OCI-LY3 (cell line): ENCODE data around the gene ETV6.

Experiments
- EZH2phosphoT487 ChIP-seq: fragments of 200-600 bp; shearing (Covaris generic); IDR thresholded peaks from 2 replicates; pipeline ENCODE4 v1.6.1; 2018; ENCODE audit warnings: antibody characterized with exemption, mixed run types, low read depth
- TF ChIP-seq, protein P1 (sequence below): fragments of 200-600, 300-600 bp; sonication (generic); IDR thresholded peaks from 2 replicates; pipeline ENCODE4 v1.5.1; 2014; ENCODE audit warnings: antibody characterized with exemption, low read length, low read depth

DNA sequence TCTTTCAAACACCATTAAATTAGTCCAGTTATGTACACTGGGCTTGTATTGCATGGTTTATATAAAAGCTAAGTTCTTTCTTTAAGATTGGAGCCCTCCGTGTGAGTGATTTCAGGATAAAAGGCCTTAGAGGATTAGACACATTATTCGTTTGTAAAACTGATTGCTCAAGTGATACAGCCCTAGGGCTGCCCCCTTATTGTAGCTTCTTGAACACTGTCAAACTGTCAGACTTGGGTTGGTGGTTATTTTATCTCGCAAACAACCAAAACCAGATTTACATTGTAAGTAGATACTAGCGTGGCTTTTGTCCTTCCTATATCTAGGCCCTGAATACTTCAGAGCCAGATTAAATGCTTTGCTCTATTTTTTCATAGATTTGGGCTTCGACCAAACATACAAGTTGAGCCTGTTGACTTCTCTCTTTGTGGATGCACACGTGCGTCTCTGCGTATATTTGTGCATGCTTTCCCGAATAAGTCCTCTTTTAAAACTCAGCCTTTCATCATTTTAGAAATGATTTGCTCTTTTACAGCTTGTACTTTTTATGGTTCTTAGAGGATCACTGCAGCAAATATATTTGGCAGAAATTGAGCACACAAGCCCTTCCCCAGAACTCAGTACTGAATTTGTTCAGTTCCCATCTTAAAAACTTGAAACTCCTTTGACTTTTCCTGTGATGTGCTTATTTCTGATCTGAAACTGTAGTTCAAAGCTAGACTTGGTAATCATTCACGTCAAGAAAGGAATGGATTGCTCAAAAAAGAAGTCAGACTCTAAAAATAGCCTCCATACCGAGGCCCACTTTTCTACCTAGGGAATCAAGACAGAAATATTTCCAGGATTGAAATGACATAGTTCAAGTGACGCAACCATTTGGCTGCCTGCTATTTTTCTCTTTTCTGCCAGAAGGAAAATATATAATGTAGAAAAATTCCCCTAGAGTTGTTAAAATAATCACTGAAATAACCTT is 129.5 kb downstream of the ETV6 start:
- TF ChIP-seq, protein P1, sequence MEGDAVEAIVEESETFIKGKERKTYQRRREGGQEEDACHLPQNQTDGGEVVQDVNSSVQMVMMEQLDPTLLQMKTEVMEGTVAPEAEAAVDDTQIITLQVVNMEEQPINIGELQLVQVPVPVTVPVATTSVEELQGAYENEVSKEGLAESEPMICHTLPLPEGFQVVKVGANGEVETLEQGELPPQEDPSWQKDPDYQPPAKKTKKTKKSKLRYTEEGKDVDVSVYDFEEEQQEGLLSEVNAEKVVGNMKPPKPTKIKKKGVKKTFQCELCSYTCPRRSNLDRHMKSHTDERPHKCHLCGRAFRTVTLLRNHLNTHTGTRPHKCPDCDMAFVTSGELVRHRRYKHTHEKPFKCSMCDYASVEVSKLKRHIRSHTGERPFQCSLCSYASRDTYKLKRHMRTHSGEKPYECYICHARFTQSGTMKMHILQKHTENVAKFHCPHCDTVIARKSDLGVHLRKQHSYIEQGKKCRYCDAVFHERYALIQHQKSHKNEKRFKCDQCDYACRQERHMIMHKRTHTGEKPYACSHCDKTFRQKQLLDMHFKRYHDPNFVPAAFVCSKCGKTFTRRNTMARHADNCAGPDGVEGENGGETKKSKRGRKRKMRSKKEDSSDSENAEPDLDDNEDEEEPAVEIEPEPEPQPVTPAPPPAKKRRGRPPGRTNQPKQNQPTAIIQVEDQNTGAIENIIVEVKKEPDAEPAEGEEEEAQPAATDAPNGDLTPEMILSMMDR, result no peak
- no peak for TF ChIP-seq EZH2phosphoT487
